CD4-positive, alpha-beta T cell (primary cell): ENCODE data around the gene MRPL30. TPM values are rescaled to one million over a fixed set of nuclear protein-coding genes. Genes with fewer than 3 reads are reported as not detected.

Experiments
- ATAC-seq: fragments of 200-7000 bp; cut with Tn5 transposase; one replicate; pipeline ENCODE4 v1.10.0; 2022; ENCODE audit warnings: mild to moderate bottlenecking; ENCODE audit not compliant: poor library complexity
- CTCF ChIA-PET: fragments of 350-600 bp; sonication (Branson Sonifier 250); formaldehyde crosslinking; loops from one replicate; lab custom pipeline; 2021; ENCODE audit warnings: antibody characterized with exemption, inconsistent platforms; lab: Charles Lee
- POLR2A ChIA-PET: fragments of 350-600 bp; sonication (Branson Sonifier 250); formaldehyde crosslinking; loops from one replicate; lab custom pipeline; 2021; ENCODE audit warnings: antibody characterized with exemption, inconsistent platforms; lab: Charles Lee
- DNase-seq, 14 experiments: peaks; one replicate each; pipeline ENCODE4 v3.0.0-alpha.2; 2013 to 2020; ENCODE audit warnings: mixed read lengths in 2 of 14
- H3K27ac ChIP-seq, 2 donors: one replicate each; pipeline versions ENCODE4 v1.5.1 to v1.7.0; 2013; ENCODE audit warnings: low read length in 2 of 2, low read depth in 1 of 2, mild to moderate bottlenecking in 1 of 2
- H3K27me3 ChIP-seq, 2 experiments: 1 replicate in 1 of 2; 2 replicates in 1 of 2; pipeline versions ENCODE4 v1.6.1 to v1.7.0; 2013; ENCODE audit warnings: low read length in 2 of 2, control low read depth in 1 of 2, mild to moderate bottlenecking in 1 of 2, moderate library complexity in 1 of 2; ENCODE audit not compliant: insufficient read depth in 2 of 2, control insufficient read depth in 1 of 2
- H3K36me3 ChIP-seq: one replicate; pipeline ENCODE4 v1.6.1; 2013; ENCODE audit warnings: low read length, control low read depth; ENCODE audit not compliant: insufficient read depth
- H3K4me1 ChIP-seq: one replicate; pipeline ENCODE4 v1.6.1; 2013; ENCODE audit warnings: low read length, control low read depth; ENCODE audit not compliant: insufficient read depth
- H3K4me3 ChIP-seq: one replicate; pipeline ENCODE4 v1.5.1; 2013; ENCODE audit warnings: mild to moderate bottlenecking, low read length, moderate library complexity
- H3K9me3 ChIP-seq, 2 experiments: 1 replicate in 1 of 2; 2 replicates in 1 of 2; pipeline versions ENCODE4 v1.6.1 to v1.7.0; 2013; ENCODE audit warnings: low read length in 2 of 2, mild to moderate bottlenecking in 2 of 2, control low read depth in 1 of 2, moderate library complexity in 1 of 2; ENCODE audit not compliant: control insufficient read depth in 1 of 2, insufficient read depth in 1 of 2
- H3K27ac Mint-ChIP-seq: one replicate; pipeline ENCODE4 v1.8.0; 2020; ENCODE audit warnings: mixed read lengths
- H3K27me3 Mint-ChIP-seq: one replicate; pipeline ENCODE4 v1.8.0; 2021; ENCODE audit warnings: mixed read lengths
- H3K36me3 Mint-ChIP-seq: one replicate; pipeline ENCODE4 v1.8.0; 2021; ENCODE audit warnings: low read depth, mixed read lengths
- H3K4me1 Mint-ChIP-seq: one replicate; pipeline ENCODE4 v1.8.0; 2021; ENCODE audit warnings: low read depth, mixed read lengths
- H3K4me3 Mint-ChIP-seq: one replicate; pipeline ENCODE4 v1.8.0; 2020; ENCODE audit warnings: mild to moderate bottlenecking, mixed read lengths
- H3K9me3 Mint-ChIP-seq: one replicate; pipeline ENCODE4 v1.8.0; 2020; ENCODE audit warnings: mixed read lengths
- CTCF ChIP-seq: fragments of 200-600 bp; IDR thresholded peaks from one replicate; pipeline ENCODE4 v1.8.0; 2022; ENCODE audit warnings: antibody characterized with exemption, mild to moderate bottlenecking
- intact Hi-C, 2 experiments: fragments of 100-400 bp; cut with DNase I in 1 of 2; cut with micrococcal nuclease in 1 of 2; formaldehyde crosslinking; loops; one replicate each; pipeline versions ENCODE4 v1.15.1 to v1.9.0; 2023 to 2025; cut with DNase I, micrococcal nuclease
- total RNA-seq, 174 experiments: library from RNA in 2 of 174; stranded (reverse) in 2 of 174; gene quantifications; one replicate each; pipeline ENCODE4 v1.2.3 and lab custom pipeline; 2021 to 2026

The MRPL30 gene
- total RNA-seq, 2 experiments from 2014 or later = 8.6 to 9.5 TPM

- H3K27ac ChIP-seq = no peak overlapping the region
- Mint-ChIP-seq H3K4me1 (no peaks in the 10 kb centered on the region), H3K9me3 (peaks cover 2% of the 10 kb centered on the region), H3K27ac (no peak overlapping the region), H3K36me3 (peaks cover 2% of the 10 kb centered on the region), H3K4me3 (no peak overlapping the region), H3K27me3 (no peaks in the 10 kb centered on the region)
- ChIA-PET CTCF (no interaction called here), POLR2A (no interaction called here)
- intact Hi-C loops = no loop called here
- H3K4me3 ChIP-seq = no peak overlapping the region
- no peak for ATAC-seq
- DNase-seq = no peak
- no peaks in the 10 kb centered on the region for H3K9me3 ChIP-seq
- no peaks in the 10 kb centered on the region for H3K27me3 ChIP-seq
- TF ChIP-seq CTCF = no peak
- H3K4me1 ChIP-seq = no peaks in the 10 kb centered on the region
- no peaks in the 10 kb centered on the region for H3K36me3 ChIP-seq
Observed at GRCh38 chr2:99238599-99238998, 57.6 kb downstream of the MRPL30 start.

- TF ChIP-seq CTCF = no peak
- CTCF ChIA-PET = no interaction called here
- H3K27ac Mint-ChIP-seq = no peak overlapping the region
- H3K27me3 Mint-ChIP-seq = no peaks in the 10 kb centered on the region
- Histone ChIP-seq H3K27ac (no peak overlapping the region), H3K4me1 (no peaks in the 10 kb centered on the region), H3K4me3 (no peak overlapping the region), H3K27me3 (no peaks in the 10 kb centered on the region), H3K36me3 (no peaks in the 10 kb centered on the region), H3K9me3 (no peaks in the 10 kb centered on the region)
- no peak for ATAC-seq
- H3K9me3 Mint-ChIP-seq = no peaks in the 10 kb centered on the region
- intact Hi-C loops = no loop called here
- no peak overlapping the region for H3K4me3 Mint-ChIP-seq
- DNase-seq = no peak
- POLR2A ChIA-PET = no interaction called here
- no peaks in the 10 kb centered on the region for H3K4me1 Mint-ChIP-seq
- no peaks in the 10 kb centered on the region for H3K36me3 Mint-ChIP-seq
Observed at GRCh38 chr2:99240431-99240830, 59.4 kb downstream of the MRPL30 start.

GRCh38 chr2:99242151-99242550 lies 61.2 kb downstream of the MRPL30 start:
- Mint-ChIP-seq H3K36me3 (peaks cover 8% of the 10 kb centered on the region), H3K9me3 (no peaks in the 10 kb centered on the region), H3K27ac (no peak overlapping the region), H3K4me1 (no peaks in the 10 kb centered on the region), H3K27me3 (no peaks in the 10 kb centered on the region), H3K4me3 (no peak overlapping the region)
- Histone ChIP-seq H3K9me3 (no peaks in the 10 kb centered on the region), H3K4me3 (no peak overlapping the region), H3K27me3 (no peaks in the 10 kb centered on the region), H3K36me3 (peaks cover 2% of the 10 kb centered on the region), H3K27ac (no peak overlapping the region), H3K4me1 (no peaks in the 10 kb centered on the region)
- no peak for DNase-seq
- no peak for TF ChIP-seq CTCF
- ATAC-seq = no peak
- CTCF ChIA-PET = no interaction called here
- intact Hi-C loops = no loop called here
- POLR2A ChIA-PET = interaction anchor here (0.9 kb wide), 1 partner anchor 169 kb away, joined by 4 read pairs; no protein-coding TSS in a partner anchor

Other genes starting within 250 kb of the MRPL30 start
- 1 to 10 TPM in 1 of 2 experiments, under 1 TPM in 1; 0.36 to 1.5 TPM for gene CRACDL, start 245.0 kb upstream of the MRPL30 start, total RNA-seq
- 1 to 10 TPM; 2.1 to 2.8 TPM for gene C2orf15, start 39.5 kb upstream of the MRPL30 start, total RNA-seq
- gene TSGA10, start 26.2 kb upstream of the MRPL30 start, total RNA-seq = 10 to 100 TPM; 10.6 to 11.0 TPM
- gene LIPT1, start 26.2 kb upstream of the MRPL30 start, total RNA-seq = 10 to 100 TPM; 12.5 to 13.3 TPM
- gene MITD1, start 126 bp upstream of the MRPL30 start, total RNA-seq = 10 to 100 TPM; 14.1 to 14.6 TPM
- not detected for gene LYG2, start 74.5 kb downstream of the MRPL30 start, total RNA-seq
- 1 to 10 TPM in 1 of 2 experiments, under 1 TPM in 1; 0.71 to 1.3 TPM for gene LYG1, start 120.0 kb downstream of the MRPL30 start, total RNA-seq
- 1 to 10 TPM; 8.3 TPM for gene TXNDC9, start 155.1 kb downstream of the MRPL30 start, total RNA-seq
- gene EIF5B, start 156.2 kb downstream of the MRPL30 start, total RNA-seq = 10 to 100 TPM; 27.8 to 33.2 TPM